Measurements from ENCODE around the gene EPGN. TPM values are rescaled to one million over a fixed set of nuclear protein-coding genes. Genes with fewer than 3 reads are reported as not detected.

EPGN gene
- total and polyA plus RNA-seq, 2 of the 8 experiments (the other 6 are each of a cell fraction or from before 2014, with no cell fraction given), result not detected

- TF ChIP-seq CHD7 (IDR thresholded peaks at IDR 0.05; ENCODE audit: insufficient replicate concordance, low read length), result no peak
- TF ChIP-seq SIRT6 (IDR thresholded peaks at IDR 0.05; ENCODE audit: low read length), result no peak
- no peak for TF ChIP-seq RFX5 (IDR thresholded peaks at IDR 0.05; ENCODE audit: borderline replicate concordance, low read depth, low read length)
- TF ChIP-seq NANOG (IDR thresholded peaks at IDR 0.05; ENCODE audit: insufficient read depth, low read depth, low read length, poor library complexity, severe bottlenecking), result no peak
- no peak for TF ChIP-seq JUND (IDR thresholded peaks at IDR 0.05; ENCODE audit: low read length)
Observed at GRCh38 chr4:74338792-74339333, 30.6 kb downstream of the EPGN start (continued).

All from H1 (cell line).